Measurements from ENCODE around the gene EEF1E1. TPM values are rescaled to one million over a fixed set of nuclear protein-coding genes. Genes with fewer than 3 reads are reported as not detected.
A peak's percentile ranks its signal among the peaks of the same experiment; 100 is the strongest.

The EEF1E1 gene
- total RNA-seq, 1 donor from 2014 or later, result 14.0 TPM

DNA sequence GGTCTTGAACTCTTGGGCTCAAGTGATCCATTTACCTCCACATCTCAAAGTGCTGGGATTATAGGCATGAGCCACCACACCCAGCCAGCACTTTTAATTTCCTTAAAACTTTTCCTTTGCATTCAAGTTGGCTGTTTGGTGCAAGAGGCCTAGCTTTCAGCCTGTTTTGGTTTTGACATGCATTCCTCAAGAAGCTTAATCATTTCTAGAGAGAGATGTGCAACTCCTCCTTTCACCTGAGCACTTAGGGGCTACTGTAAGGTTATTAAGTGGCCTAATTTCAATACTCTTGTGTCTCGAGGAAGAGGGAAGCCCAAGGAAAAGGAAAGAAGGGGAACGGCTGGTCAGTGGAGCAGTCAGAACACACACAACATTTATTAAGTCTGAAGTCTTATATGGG, 24.4 kb downstream of the EEF1E1 start:
- peak overlapping the region; percentile 5 for H3K27ac Mint-ChIP-seq (ENCODE audit: unreplicated experiment)
- no peak overlapping the region for H3K4me3 Mint-ChIP-seq (ENCODE audit: unreplicated experiment)
- peaks cover 24% of the 10 kb centered on the region for H3K4me1 Mint-ChIP-seq (ENCODE audit: unreplicated experiment)
- DNase-seq (ENCODE audit: low spot score), result no peak
- no peaks in the 10 kb centered on the region for H3K9me3 Mint-ChIP-seq (ENCODE audit: unreplicated experiment)
- no peaks in the 10 kb centered on the region for H3K27me3 Mint-ChIP-seq (ENCODE audit: unreplicated experiment)
- TF ChIP-seq, protein P1, sequence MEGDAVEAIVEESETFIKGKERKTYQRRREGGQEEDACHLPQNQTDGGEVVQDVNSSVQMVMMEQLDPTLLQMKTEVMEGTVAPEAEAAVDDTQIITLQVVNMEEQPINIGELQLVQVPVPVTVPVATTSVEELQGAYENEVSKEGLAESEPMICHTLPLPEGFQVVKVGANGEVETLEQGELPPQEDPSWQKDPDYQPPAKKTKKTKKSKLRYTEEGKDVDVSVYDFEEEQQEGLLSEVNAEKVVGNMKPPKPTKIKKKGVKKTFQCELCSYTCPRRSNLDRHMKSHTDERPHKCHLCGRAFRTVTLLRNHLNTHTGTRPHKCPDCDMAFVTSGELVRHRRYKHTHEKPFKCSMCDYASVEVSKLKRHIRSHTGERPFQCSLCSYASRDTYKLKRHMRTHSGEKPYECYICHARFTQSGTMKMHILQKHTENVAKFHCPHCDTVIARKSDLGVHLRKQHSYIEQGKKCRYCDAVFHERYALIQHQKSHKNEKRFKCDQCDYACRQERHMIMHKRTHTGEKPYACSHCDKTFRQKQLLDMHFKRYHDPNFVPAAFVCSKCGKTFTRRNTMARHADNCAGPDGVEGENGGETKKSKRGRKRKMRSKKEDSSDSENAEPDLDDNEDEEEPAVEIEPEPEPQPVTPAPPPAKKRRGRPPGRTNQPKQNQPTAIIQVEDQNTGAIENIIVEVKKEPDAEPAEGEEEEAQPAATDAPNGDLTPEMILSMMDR (IDR thresholded peaks at IDR 0.05; ENCODE audit: unreplicated experiment), result no peak
- H3K36me3 Mint-ChIP-seq (ENCODE audit: low read depth, unreplicated experiment), result no peaks in the 10 kb centered on the region

DNA sequence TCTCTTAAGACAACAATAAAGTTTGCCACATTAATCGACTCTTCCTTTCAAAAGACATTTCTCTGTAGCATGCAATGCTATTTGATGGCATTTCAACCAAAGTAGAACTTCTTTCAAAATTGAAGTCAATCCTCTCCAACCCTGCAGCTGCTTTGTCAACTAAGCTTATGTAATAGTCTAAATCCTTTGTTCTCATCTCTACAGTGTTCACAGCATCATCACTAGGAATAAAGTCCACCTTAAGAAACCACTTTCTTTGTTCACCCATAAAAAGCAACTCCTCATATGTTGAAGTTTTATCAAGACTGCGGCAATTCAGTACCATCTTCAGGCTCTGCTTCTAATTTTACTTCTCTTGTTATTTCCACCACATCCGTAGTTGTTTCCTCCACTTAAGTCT, 26.6 kb downstream of the EEF1E1 start:
- DNase-seq (ENCODE audit: low spot score), result no peak
- Mint-ChIP-seq H3K36me3 (ENCODE audit: low read depth, unreplicated experiment) (no peaks in the 10 kb centered on the region), H3K9me3 (ENCODE audit: unreplicated experiment) (no peaks in the 10 kb centered on the region), H3K4me1 (ENCODE audit: unreplicated experiment) (peaks cover 15% of the 10 kb centered on the region), H3K4me3 (ENCODE audit: unreplicated experiment) (no peak overlapping the region), H3K27ac (ENCODE audit: unreplicated experiment) (no peak overlapping the region), H3K27me3 (ENCODE audit: unreplicated experiment) (no peaks in the 10 kb centered on the region)
- TF ChIP-seq, protein P1 (IDR thresholded peaks at IDR 0.05; ENCODE audit: unreplicated experiment), result no peak

- no peaks in the 10 kb centered on the region for H3K27me3 Mint-ChIP-seq (ENCODE audit: unreplicated experiment)
- no peak overlapping the region for H3K27ac Mint-ChIP-seq (ENCODE audit: unreplicated experiment)
- peaks cover 12% of the 10 kb centered on the region for H3K4me1 Mint-ChIP-seq (ENCODE audit: unreplicated experiment)
- TF ChIP-seq, protein P1 (IDR thresholded peaks at IDR 0.05; ENCODE audit: unreplicated experiment), result no peak
- H3K36me3 Mint-ChIP-seq (ENCODE audit: low read depth, unreplicated experiment), result no peaks in the 10 kb centered on the region
- no peaks in the 10 kb centered on the region for H3K9me3 Mint-ChIP-seq (ENCODE audit: unreplicated experiment)
- H3K4me3 Mint-ChIP-seq (ENCODE audit: unreplicated experiment), result no peak overlapping the region
- no peak for DNase-seq (ENCODE audit: low spot score)
These were observed 27.2 kb downstream of the EEF1E1 start for GRCh38 chr6:8075185-8075584.

- H3K27ac Mint-ChIP-seq (ENCODE audit: unreplicated experiment), result no peak overlapping the region
- DNase-seq (ENCODE audit: low spot score), result no peak
These were observed 28.1 kb downstream of the EEF1E1 start for GRCh38 chr6:8074213-8074612.

GRCh38 chr6:8073758-8074157, 28.6 kb downstream of the EEF1E1 start:
- Mint-ChIP-seq H3K9me3 (ENCODE audit: unreplicated experiment) (no peaks in the 10 kb centered on the region), H3K36me3 (ENCODE audit: low read depth, unreplicated experiment) (no peaks in the 10 kb centered on the region), H3K4me3 (ENCODE audit: unreplicated experiment) (no peak overlapping the region), H3K27me3 (ENCODE audit: unreplicated experiment) (no peaks in the 10 kb centered on the region), H3K4me1 (ENCODE audit: unreplicated experiment) (peaks cover 11% of the 10 kb centered on the region), H3K27ac (ENCODE audit: unreplicated experiment) (no peak overlapping the region)
- DNase-seq (ENCODE audit: low spot score), result no peak
- TF ChIP-seq, protein P1 (IDR thresholded peaks at IDR 0.05; ENCODE audit: unreplicated experiment), result no peak

More at GRCh38 chr6:8074213-8074612, 28.1 kb downstream of the EEF1E1 start:
- no peaks in the 10 kb centered on the region for H3K36me3 Mint-ChIP-seq (ENCODE audit: low read depth, unreplicated experiment)
- TF ChIP-seq, protein P1 (IDR thresholded peaks at IDR 0.05; ENCODE audit: unreplicated experiment), result no peak
- no peaks in the 10 kb centered on the region for H3K27me3 Mint-ChIP-seq (ENCODE audit: unreplicated experiment)
- no peak overlapping the region for H3K4me3 Mint-ChIP-seq (ENCODE audit: unreplicated experiment)
- H3K9me3 Mint-ChIP-seq (ENCODE audit: unreplicated experiment), result no peaks in the 10 kb centered on the region
- peaks cover 11% of the 10 kb centered on the region for H3K4me1 Mint-ChIP-seq (ENCODE audit: unreplicated experiment)
